Panc1 (cell line): ENCODE data around the gene PSMD1. TPM values are rescaled to one million over a fixed set of nuclear protein-coding genes. Genes with fewer than 3 reads are reported as not detected.

Experiments
- ATAC-seq: fragments of 200-7000 bp; cut with Tn5 transposase; 2 replicates; pipeline ENCODE4 v1.9.1; 2020; ENCODE audit warnings: mild to moderate bottlenecking, moderate library complexity
- BruUV-seq: library from RNA; stranded (reverse); fragments of 400-500 nt; replicated peaks from 2 replicates; lab custom pipeline; 2021; lab: Mats Ljungman, UMichigan
- CTCF ChIA-PET: fragments of 300-600 bp; sonication (Branson Sonifier 250); formaldehyde crosslinking; loops from one replicate; lab custom pipeline; 2022; ENCODE audit warnings: antibody characterized with exemption; lab: Charles Lee
- POLR2A ChIA-PET: fragments of 300-600 bp; sonication (Branson Sonifier 250); formaldehyde crosslinking; loops from one replicate; lab custom pipeline; 2022; ENCODE audit warnings: antibody characterized with exemption; lab: Charles Lee
- DNase-seq: peaks from one replicate; pipeline ENCODE4 v3.0.0-alpha.2; 2010; ENCODE audit warnings: low read depth, low spot score
- H3K27ac ChIP-seq: 2 replicates; pipeline ENCODE4 v1.5.1; 2011; ENCODE audit warnings: mild to moderate bottlenecking, low read length, inconsistent platforms
- H3K27me3 ChIP-seq: fragments of 200-500 bp; sonication (Bioruptor generic); 2 replicates; pipeline ENCODE4 v1.6.0; 2014; ENCODE audit warnings: low read length, inconsistent platforms; ENCODE audit not compliant: control insufficient read depth, insufficient read depth
- H3K36me3 ChIP-seq: fragments of 200-500 bp; sonication (Bioruptor generic); 2 replicates; pipeline ENCODE4 v1.5.1; 2014; ENCODE audit warnings: inconsistent platforms, mild to moderate bottlenecking, low read length, moderate library complexity; ENCODE audit not compliant: control insufficient read depth, insufficient read depth
- H3K4me1 ChIP-seq: 2 replicates; pipeline ENCODE4 v1.5.1; 2011; ENCODE audit warnings: inconsistent platforms, mild to moderate bottlenecking, low read length, moderate library complexity; ENCODE audit not compliant: control insufficient read depth, insufficient read depth
- H3K4me3 ChIP-seq, 2 experiments: 2 replicates each; pipeline ENCODE4 v1.5.1; 2011 to 2012; ENCODE audit warnings: low read depth in 2 of 2, low read length in 2 of 2, mild to moderate bottlenecking in 2 of 2, inconsistent platforms in 1 of 2, moderate library complexity in 1 of 2
- H3K9me3 ChIP-seq: fragments of 200-500 bp; sonication (Bioruptor generic); 2 replicates; pipeline ENCODE4 v1.5.1; 2014; ENCODE audit warnings: low read depth, mild to moderate bottlenecking, inconsistent platforms, low read length, moderate library complexity; ENCODE audit not compliant: control insufficient read depth, insufficient read depth
- CTCF ChIP-seq: fragments of 450-650 bp; IDR thresholded peaks from 2 replicates; pipeline ENCODE4 v1.5.1; 2017; ENCODE audit warnings: mild to moderate bottlenecking
- POLR2AphosphoS5 ChIP-seq: IDR thresholded peaks from 2 replicates; pipeline ENCODE4 v1.6.1; 2012; ENCODE audit warnings: mild to moderate bottlenecking, low read depth, low read length, moderate library complexity
- REST ChIP-seq, 2 experiments: IDR thresholded peaks; 2 replicates each; pipeline ENCODE4 v1.6.1; 2011 to 2012; ENCODE audit warnings: low read depth in 2 of 2, control low read depth in 1 of 2, low read length in 1 of 2, mild to moderate bottlenecking in 1 of 2, moderate library complexity in 1 of 2; ENCODE audit not compliant: insufficient read depth in 1 of 2
- SIN3A ChIP-seq: IDR thresholded peaks from 2 replicates; pipeline ENCODE4 v1.6.1; 2012; ENCODE audit warnings: low read depth, mild to moderate bottlenecking, low read length, moderate library complexity, borderline replicate concordance; ENCODE audit not compliant: insufficient read depth
- TCF7L2 ChIP-seq: IDR thresholded peaks from 2 replicates; pipeline ENCODE4 v1.6.1; 2011; ENCODE audit warnings: mild to moderate bottlenecking, low read depth, low read length, inconsistent platforms
- in situ Hi-C: cut with HindIII; loops from 2 replicates; pipeline ENCODE4 v1.10.0; 2016; ENCODE audit warnings: low sequenced_read_pairs, low pct_unique_long_range_greater_than_20kb
- intact Hi-C: fragments of 100-400 bp; cut with micrococcal nuclease; formaldehyde crosslinking; loops from one replicate; pipeline ENCODE4 v1.10.0; 2022; ENCODE audit not compliant: unreplicated experiment
- total RNA-seq: library from RNA; stranded (reverse); gene quantifications from one replicate; pipeline ENCODE4 v1.2.1, GENCODE V29; 2021; ENCODE audit not compliant: unreplicated experiment

The PSMD1 gene
- total RNA-seq, 1 experiment from 2014 or later, result 146 TPM

GRCh38 chr2:231016566-231017230, 40.0 kb upstream of the PSMD1 start:
- Histone ChIP-seq H3K27ac (no peak overlapping the region), H3K4me3 (no peak overlapping the region), H3K27me3 (no peaks in the 10 kb centered on the region), H3K4me1 (no peaks in the 10 kb centered on the region), H3K9me3 (no peaks in the 10 kb centered on the region), H3K36me3 (no peaks in the 10 kb centered on the region)
- DNase-seq, result no peak
- intact Hi-C loops, result no loop called here
- BruUV-seq, result no TSS peak
- ATAC-seq, result no peak
- ChIA-PET CTCF (interaction anchor here (0.6 kb wide), 2 partner anchors 17 to 1098 kb away, joined by 3 to 14 read pairs; no protein-coding TSS in a partner anchor), POLR2A (interaction anchor here (0.6 kb wide), 1 partner anchor 9 kb away, joined by 3 read pairs; no protein-coding TSS in a partner anchor)
- TF ChIP-seq CTCF, result no peak
- no peak for TF ChIP-seq SIN3A
- no peak for TF ChIP-seq POLR2AphosphoS5
- TF ChIP-seq TCF7L2, result no peak
- in situ Hi-C loops, result no loop called here

GRCh38 chr2:231017231-231017598, 39.5 kb upstream of the PSMD1 start:
- Histone ChIP-seq H3K27me3 (no peaks in the 10 kb centered on the region), H3K9me3 (no peaks in the 10 kb centered on the region), H3K36me3 (no peaks in the 10 kb centered on the region), H3K27ac (no peak overlapping the region), H3K4me3 (no peak overlapping the region), H3K4me1 (no peaks in the 10 kb centered on the region)
- BruUV-seq, result no TSS peak
- in situ Hi-C loops (no loop called here), intact Hi-C loops (no loop called here)
- TF ChIP-seq SIN3A, result no peak
- TF ChIP-seq POLR2AphosphoS5, result no peak
- no peak for TF ChIP-seq REST (IDR thresholded peaks at IDR 0.05; ENCODE audit: insufficient read depth in 1 of 2, low read depth in 2 of 2, low read length in 1 of 2)
- TF ChIP-seq CTCF, result no peak
- no peak for TF ChIP-seq TCF7L2
- ATAC-seq (no peak), DNase-seq (no peak)
- ChIA-PET CTCF (interaction anchor here (0.6 kb wide), 1 partner anchor 16 kb away, joined by 14 read pairs; no protein-coding TSS in a partner anchor), POLR2A (no interaction called here)
